ENCODE data around the gene PHYKPL.

The PHYKPL gene

GRCh38 chr5:178232124-178232919 lies at the start of gene PHYKPL:
Gene PHYKPL, minus strand, starts transcription at chr5:178232802. Its CDS starts 252 bp downstream, at chr5:178232550.
- no peak for DNase-seq

- DNase-seq: no peak
Observed at GRCh38 chr5:178282391-178282790, 49.8 kb upstream of the PHYKPL start.

GRCh38 chr5:178281331-178281730 lies 48.7 kb upstream of the PHYKPL start:
- no peak for DNase-seq

DNA sequence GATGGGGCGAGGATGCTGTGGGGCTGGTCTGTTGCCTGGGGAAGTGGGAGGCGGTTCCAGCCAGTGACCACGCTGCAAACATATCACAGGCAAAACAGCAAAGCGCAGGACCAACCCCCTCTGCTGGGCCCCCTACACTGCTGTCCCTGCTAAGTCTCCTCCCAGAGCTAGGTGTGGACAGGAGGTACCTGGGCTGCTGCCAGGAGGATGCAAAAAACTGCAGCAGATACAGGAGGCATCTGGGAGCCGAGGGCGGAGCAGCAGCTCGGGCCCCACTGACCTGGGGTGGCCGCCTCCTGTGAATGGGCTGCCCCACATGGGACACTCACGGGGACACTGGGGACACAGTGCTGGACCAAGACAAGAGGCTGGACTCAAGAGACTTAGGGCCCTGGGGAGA lies 48.0 kb upstream of the PHYKPL start:
- DNase-seq: no peak

GRCh38 chr5:178279723-178280438 lies 47.3 kb upstream of the PHYKPL start:
- DNase-seq: no peak

DNA sequence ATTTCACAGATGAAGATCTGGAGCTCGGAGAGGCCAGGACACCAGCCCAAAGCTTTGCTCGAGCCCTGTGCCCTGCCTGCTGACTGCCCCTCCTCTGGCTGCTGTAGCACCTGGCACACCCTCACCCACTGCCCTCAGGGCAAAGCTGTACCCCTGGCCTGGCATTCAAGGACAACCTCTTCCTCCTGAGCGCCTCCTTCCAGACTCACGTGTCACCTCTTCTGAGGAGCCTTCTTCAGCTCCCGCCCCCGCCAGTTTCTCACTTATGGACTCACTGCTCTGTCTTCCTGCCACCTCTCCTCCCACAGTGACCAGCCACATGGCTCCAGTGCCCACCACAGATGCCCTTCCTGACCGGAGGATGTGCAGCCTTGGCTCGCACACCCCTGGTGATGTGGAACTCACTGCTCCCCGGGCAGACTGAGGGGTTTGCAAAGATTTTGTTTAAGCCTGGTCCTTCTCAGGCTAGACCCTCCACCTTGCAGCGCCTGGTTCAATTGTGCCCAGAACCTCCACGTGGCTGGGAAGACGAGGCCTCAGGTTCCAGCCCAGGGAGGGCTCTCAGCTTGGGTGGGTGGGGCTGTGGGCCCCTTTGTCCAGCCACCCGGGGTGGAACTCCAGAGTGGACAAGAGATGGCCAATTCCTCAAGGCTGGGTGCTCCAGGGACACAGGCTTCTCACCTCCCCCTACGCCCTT lies 46.6 kb upstream of the PHYKPL start:
- DNase-seq: no peak

GRCh38 chr5:178278358-178279023 lies 45.9 kb upstream of the PHYKPL start:
- DNase-seq: no peak

DNA sequence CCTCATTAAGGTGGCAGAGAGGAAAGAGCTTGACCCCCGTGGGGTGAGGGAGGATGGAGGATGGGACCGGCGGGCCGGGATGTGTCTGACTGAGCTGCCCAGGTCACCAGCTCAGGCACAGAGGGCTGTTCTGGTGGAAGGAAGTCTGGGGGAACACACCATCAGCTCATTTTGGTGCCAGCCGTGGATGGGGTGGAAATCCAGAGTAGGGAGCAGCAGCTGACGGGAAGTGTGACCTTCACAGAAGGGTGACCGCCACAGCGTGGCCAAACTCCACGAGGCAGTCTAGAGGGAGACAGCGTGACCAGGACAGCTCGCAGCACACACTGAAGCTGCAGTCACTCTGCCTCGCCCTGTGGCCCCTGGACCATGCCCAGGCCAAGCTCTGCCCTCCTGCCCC lies 45.3 kb upstream of the PHYKPL start:
- DNase-seq: no peak

DNA sequence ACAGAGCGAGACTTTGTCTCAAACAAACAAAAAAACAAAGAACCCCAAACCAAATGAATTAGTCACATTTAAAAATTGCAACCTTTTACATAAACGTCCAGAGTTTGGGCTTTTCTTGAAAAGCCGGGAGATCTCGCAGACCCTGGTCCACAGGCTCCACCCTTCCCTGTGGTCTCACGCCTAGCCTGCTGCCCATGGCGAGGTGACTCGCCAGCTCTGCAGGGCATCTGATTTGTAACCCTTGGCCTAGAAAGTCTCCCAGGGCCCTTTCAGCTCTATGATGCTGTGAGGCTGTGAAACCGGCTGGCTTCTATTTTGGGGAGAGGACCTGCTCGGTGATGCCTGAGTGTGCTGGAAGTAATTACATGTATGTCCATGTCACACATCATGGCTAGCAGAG lies 44.7 kb upstream of the PHYKPL start:
- DNase-seq: no peak

GRCh38 chr5:178274781-178275537 lies 42.4 kb upstream of the PHYKPL start:
- no peak for DNase-seq

- no peak for DNase-seq
Observed at GRCh38 chr5:178273665-178274541, 41.3 kb upstream of the PHYKPL start.

GRCh38 chr5:178273041-178273440 lies 40.4 kb upstream of the PHYKPL start:
- DNase-seq: no peak

GRCh38 chr5:178272591-178272990 lies 40.0 kb upstream of the PHYKPL start:
- no peak for DNase-seq

- DNase-seq: no peak
Observed at GRCh38 chr5:178271726-178272479, 39.3 kb upstream of the PHYKPL start.

DNA sequence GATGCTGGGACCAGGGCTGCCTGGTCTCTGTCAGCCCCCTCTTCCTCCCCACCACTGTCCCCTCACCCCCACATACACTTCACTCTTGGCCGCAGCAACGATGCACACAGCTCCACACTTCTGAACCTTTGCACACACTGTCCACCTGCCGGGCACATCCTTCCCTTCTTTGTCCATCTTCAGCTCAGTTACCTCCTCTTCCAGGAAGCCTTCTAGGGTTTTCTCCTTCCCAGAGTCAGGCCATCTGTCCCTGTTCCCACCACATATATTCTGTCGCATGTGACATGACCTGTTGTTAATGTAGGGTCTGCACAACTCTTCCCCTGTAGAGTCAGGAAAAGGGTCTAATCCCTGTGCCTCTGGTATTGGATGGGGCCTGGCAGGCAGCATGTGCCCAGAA lies 38.6 kb upstream of the PHYKPL start:
- DNase-seq: no peak

DNA sequence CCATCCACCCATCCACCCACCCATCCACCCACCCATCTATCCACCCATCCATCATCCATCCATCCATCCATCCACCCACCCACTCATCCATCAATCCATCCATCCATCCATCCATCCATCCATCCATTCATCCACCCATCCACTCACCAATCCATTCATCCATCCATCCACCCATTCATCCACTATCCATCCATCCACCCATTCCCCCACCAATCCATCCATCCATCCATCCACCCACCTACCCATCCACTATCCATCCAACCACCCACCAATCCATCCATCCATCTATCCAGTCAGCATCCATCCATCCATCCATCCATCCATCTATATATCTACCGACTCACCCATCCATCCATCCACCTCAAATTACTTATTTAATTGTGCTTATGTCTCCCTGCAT lies 36.9 kb upstream of the PHYKPL start:
- no peak for DNase-seq

- no peak for DNase-seq
Observed at GRCh38 chr5:178267876-178268275, 35.3 kb upstream of the PHYKPL start.

GRCh38 chr5:178267245-178267644 lies 34.6 kb upstream of the PHYKPL start:
- DNase-seq: no peak

GRCh38 chr5:178266581-178266980 lies 34.0 kb upstream of the PHYKPL start:
- no peak for DNase-seq

- DNase-seq: no peak
Observed at GRCh38 chr5:178265746-178266145, 33.1 kb upstream of the PHYKPL start.

- DNase-seq: no peak
Observed at GRCh38 chr5:178264044-178264443, 31.4 kb upstream of the PHYKPL start.
